DOHH2 (cell line): ENCODE measurements around the gene C4orf51.

Experiments
- EZH2phosphoT487 ChIP-seq: fragments of 200-600 bp; sonication (generic); IDR thresholded peaks from 2 replicates; pipeline ENCODE4 v1.6.1; 2017; ENCODE audit warnings: borderline replicate concordance, mild to moderate bottlenecking, antibody characterized with exemption, low read length, moderate library complexity, mixed read lengths
- TF ChIP-seq, protein P1 (sequence below): fragments of 200-600 bp; sonication (generic); IDR thresholded peaks from one replicate; pipeline ENCODE4 v1.5.1; 2014; ENCODE audit warnings: antibody characterized with exemption, mild to moderate bottlenecking, low read depth, low read length; ENCODE audit not compliant: poor library complexity, severe bottlenecking

DNA sequence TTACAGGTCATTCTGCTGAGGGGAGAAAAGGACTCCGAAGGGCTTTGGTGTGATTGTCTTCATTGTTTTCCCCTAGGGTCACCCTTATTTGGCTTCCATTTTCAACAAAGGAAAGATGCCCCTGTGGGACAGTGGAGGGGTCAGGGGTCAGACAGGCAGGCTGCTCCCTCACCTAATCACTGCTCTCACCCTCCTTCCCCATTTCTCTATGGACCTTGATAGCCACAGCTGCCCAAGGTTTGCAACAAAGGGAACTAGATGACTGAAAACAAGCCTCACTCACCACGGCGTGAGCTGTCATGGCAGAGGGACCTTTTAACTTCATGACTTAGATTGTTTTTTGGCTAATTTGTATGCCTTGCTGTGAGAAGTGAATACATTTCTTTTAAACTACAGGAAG lies 40.7 kb downstream of the C4orf51 start:
- TF ChIP-seq EZH2phosphoT487: no peak
- TF ChIP-seq, protein P1, sequence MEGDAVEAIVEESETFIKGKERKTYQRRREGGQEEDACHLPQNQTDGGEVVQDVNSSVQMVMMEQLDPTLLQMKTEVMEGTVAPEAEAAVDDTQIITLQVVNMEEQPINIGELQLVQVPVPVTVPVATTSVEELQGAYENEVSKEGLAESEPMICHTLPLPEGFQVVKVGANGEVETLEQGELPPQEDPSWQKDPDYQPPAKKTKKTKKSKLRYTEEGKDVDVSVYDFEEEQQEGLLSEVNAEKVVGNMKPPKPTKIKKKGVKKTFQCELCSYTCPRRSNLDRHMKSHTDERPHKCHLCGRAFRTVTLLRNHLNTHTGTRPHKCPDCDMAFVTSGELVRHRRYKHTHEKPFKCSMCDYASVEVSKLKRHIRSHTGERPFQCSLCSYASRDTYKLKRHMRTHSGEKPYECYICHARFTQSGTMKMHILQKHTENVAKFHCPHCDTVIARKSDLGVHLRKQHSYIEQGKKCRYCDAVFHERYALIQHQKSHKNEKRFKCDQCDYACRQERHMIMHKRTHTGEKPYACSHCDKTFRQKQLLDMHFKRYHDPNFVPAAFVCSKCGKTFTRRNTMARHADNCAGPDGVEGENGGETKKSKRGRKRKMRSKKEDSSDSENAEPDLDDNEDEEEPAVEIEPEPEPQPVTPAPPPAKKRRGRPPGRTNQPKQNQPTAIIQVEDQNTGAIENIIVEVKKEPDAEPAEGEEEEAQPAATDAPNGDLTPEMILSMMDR: no peak
